ENCODE results near the gene USO1. TPM values are rescaled to one million over a fixed set of nuclear protein-coding genes. Genes with fewer than 3 reads are reported as not detected.

Gene USO1
- total RNA-seq, 1 donor from 2014 or later: 51.2 TPM

DNA sequence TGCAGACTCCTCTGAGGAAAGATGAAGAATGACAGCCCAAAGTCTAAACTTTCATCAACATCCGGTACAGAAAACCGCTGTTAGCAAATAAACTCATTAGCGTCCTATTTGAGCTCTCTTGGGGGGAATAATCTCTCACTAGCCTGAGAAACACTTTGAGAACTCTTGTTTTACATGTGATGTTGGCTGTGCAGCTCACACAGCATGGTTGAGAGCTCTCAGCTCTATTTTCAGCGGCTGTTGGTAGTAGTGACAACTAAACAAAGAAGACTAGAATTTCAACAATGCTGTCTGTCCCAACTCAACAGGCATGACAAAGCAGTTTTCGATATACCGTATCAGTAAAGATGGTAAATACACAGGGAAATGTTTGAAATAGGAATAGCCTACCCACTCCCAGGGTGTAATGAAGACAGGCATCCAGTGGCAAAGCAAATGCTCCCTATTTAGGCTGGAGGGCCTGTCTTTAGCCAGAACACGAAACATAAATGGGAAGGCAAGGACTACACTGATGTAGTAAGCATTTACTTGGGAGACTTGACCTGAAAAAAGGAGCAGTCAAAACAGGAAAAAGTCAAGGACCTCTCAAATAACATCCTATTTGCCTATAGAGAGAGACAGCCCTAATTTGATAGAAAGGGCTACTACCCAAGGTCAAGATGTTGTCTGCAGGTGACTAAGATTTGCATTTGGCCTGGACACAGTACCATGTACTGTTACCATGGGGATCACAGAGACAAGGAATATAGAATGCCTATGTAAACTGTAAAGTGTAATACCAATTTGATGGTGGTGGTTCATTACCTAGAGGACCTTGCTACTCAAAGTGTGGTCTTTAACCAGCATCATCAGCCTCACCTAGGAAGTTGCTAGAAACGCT lies 117.5 kb downstream of the USO1 start:
- intact Hi-C loops (cut with micrococcal nuclease): no loop called here

DNA sequence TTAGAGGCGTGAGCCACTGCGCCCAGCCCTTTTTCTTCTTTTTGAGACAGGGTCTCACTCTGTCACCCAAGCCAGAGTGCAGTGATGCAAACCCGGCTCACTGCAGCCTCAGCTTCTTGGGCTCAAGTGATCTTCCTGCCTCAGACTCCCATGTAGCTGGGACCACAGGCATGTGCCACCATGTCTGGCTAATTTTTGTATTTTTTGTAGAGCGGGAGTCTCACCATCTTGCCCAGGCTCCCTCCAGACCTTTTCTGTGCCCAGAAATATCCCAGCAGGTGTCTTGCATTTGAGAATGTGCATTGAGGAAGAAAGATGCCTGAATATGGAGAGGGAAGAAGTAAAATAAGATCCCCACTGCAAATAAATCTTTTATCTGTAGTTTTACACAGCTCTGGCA lies 119.2 kb downstream of the USO1 start:
- intact Hi-C loops (cut with micrococcal nuclease): no loop called here

DNA sequence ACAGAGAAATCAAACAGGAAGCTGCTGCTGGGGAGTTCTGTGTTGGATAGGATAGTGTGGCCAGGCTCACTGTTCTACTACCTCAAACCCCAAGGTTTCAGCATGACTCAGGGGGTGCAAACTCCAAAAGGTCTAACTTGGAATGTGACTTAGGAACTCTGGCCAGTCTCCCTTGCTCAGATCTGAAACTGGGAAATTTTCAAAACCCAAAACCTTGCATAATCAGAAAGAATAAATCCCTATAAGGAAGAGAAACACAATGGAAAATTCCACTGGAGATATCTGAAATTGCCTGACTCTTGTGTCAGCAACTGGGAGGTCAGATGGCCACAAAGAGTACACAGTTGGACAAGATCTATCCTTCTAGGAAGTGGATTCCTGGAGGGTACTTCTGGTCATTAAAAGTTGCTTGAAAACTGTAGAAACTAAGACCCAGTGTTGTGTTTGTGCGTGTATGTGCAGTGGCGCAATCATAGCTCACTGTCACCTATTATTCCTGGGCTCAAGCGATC lies 119.8 kb downstream of the USO1 start:
- intact Hi-C loops (cut with micrococcal nuclease): no loop called here

DNA sequence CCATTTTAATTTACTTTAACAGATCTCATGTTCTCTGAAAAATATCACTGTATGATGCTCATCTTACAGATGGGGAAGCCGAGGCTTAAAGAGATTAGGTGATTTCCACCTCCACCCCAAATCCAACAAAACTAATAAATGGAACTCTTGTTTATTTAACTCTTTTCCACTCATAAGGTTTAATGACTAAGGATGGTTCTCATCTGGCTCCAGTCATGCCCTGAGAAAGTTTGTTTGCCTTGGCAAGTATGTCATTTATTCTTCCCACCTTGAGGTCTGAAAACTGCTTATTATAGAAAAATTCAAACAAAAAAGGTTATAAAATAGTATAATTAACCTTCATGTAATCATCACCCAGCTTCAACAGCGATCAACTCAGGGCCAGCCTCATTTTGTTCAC lies 121.6 kb downstream of the USO1 start:
- intact Hi-C loops (cut with micrococcal nuclease): no loop called here

DNA sequence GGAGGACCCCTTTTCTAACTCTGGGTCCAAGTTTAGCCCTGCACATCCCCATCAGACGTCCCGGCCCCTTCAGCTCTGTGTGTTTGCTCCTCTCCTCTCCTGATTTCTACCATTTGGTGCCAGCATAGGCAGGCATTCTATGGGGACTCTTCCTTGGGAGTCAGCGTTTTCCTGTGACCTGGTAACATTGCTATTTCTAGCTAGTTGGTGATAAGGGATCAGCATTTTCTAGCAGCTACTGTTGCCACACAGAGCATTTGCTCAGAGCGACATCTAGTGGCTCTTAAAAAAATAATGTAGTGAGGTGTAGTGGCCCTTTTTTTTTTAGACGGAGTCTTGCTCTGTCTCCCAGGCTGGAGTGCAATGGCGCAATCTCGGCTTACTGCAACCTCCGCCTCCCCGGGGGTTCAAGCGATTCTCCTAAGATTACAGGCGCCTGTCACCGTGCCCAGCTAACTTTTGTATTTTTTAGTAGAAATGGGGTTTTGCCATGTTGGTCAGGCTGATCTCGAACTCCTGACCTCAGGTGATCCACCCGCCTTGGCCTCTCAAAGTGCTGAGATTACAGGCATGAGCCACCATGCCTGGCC lies 123.9 kb downstream of the USO1 start:
- intact Hi-C loops (cut with micrococcal nuclease): loop anchor here (1.0 kb wide), 7 partner anchors 124 to 974 kb away; partner anchors contain the start of genes CDKL2, RCHY1, THAP6 and USO1

DNA sequence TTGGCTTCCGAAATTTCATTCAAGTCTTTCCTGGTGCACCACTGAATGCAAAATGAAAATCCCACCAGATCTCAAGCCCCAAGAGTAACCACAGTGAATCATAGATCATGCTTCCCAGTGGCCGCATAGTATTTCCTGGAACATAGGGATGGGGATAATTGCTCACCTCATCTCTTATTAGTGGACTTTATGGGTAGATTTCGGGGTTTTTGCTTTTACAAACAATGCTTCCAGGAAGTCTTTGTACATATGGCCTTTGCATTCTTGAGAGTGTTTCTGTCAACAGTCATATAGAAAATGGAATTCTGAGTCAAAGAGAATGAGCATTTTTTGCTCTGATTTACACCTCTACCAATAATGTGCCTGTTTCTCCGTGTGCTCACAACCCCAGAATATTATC lies 124.5 kb downstream of the USO1 start:
- intact Hi-C loops (cut with micrococcal nuclease): loop anchor here (1.0 kb wide), 7 partner anchors 125 to 975 kb away; partner anchors contain the start of genes CDKL2, RCHY1, THAP6 and USO1

DNA sequence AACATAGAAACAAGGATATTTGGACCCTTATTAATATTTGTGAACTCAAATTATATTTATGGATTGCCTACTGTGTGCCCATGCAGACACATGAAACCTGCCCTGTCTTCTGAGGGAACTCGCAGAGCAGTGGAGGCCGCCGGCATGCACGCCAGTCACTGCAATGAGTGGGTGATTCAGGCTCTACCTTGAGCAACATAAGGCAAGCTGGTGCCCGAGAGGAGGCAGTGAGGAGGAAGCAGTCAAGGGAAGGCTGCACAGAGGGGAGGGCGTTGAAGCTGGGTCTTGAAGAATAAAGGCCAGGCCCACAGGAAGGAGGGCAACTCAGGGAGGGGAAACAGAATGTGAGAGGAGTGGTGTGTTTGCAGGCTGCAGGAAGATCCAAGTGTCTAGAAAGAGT lies 125.1 kb downstream of the USO1 start:
- intact Hi-C loops (cut with micrococcal nuclease): no loop called here

DNA sequence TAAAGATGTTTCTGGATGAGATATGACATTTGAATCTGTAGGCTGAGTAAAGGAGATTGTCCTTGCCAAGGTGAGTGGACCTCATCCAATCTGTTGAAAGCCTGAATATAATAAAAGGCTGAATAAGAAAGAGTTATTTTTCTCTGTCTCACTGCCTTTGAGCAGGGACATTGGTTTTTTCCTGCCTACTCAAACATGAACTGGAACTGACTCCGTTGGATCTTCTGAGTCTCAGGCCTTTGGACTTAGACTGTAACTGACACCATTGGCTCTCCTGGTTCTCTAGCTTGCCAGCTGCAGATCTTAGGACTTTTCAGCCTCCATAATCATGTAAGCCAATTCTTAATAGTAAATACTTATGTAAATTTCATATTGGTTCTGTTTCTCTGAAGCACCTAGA lies 134.3 kb downstream of the USO1 start:
- intact Hi-C loops (cut with micrococcal nuclease): no loop called here

DNA sequence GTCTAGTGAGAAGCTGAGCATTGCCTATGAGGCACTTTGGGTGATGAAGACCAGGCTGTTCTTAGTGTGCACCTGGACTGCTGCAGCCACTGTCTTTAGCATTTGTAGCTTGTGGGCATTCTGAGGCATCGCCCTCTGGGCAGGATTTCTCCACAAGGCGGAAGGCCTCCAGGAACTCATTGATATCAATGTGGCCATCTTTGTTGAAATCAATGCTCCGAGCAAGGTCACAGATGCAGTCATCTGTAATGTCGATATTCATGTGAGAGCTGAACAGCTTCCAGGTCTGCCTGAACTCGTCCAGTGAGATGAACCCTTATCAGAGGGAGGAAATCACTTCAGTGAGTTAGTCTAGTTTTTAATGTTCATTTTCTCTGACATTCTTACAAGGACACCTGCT lies 136.2 kb downstream of the USO1 start:
- intact Hi-C loops (cut with micrococcal nuclease): no loop called here

Other genes starting within 250 kb of the USO1 start
- gene RCHY1, start 210.2 kb upstream of the USO1 start, total RNA-seq: 33.3 and 35.4 TPM in 2 replicates
- gene THAP6, start 210.1 kb upstream of the USO1 start, total RNA-seq: 17.7 and 17.8 TPM in 2 replicates
- gene ODAPH, start 168.5 kb upstream of the USO1 start, total RNA-seq: 5.9 and 6.0 TPM in 2 replicates
- gene CDKL2, start 94.0 kb upstream of the USO1 start, total RNA-seq: 0.49 and 0.66 TPM in 2 replicates
- 146 and 162 TPM in 2 replicates for gene G3BP2, start 51.2 kb upstream of the USO1 start, total RNA-seq
- gene PPEF2, start 177.9 kb downstream of the USO1 start, total RNA-seq: not detected in 2 replicates
- 28.4 and 29.4 TPM in 2 replicates for gene NAAA, start 216.4 kb downstream of the USO1 start, total RNA-seq

Data from T-helper 1 cell treated with Interleukin-12 subunit alpha and Interleukin-12 subunit beta and Interleukin-4 antibody, amounts not matched to agents 30 ng/mL and 1 ng/mL, for 36 hours (primary cell).